ENCODE results near the gene ELL2. TPM values are rescaled to one million over a fixed set of nuclear protein-coding genes. Genes with fewer than 3 reads are reported as not detected.

The ELL2 gene
- total RNA-seq, 1 experiment from 2014 or later: 24.4 TPM

- ChIA-PET CTCF (interaction anchor here (0.6 kb wide), 1 partner anchor 716 kb away, joined by 3 read pairs; no protein-coding TSS in a partner anchor), POLR2A (interaction anchor here (0.7 kb wide), 1 partner anchor 50 kb away, joined by 3 read pairs; no protein-coding TSS in a partner anchor)
- no peaks in the 10 kb centered on the region for H3K36me3 Mint-ChIP-seq
- no peak overlapping the region for H3K4me3 Mint-ChIP-seq
- no peaks in the 10 kb centered on the region for H3K27me3 Mint-ChIP-seq (ENCODE audit: low read depth)
- TF ChIP-seq, protein P1, sequence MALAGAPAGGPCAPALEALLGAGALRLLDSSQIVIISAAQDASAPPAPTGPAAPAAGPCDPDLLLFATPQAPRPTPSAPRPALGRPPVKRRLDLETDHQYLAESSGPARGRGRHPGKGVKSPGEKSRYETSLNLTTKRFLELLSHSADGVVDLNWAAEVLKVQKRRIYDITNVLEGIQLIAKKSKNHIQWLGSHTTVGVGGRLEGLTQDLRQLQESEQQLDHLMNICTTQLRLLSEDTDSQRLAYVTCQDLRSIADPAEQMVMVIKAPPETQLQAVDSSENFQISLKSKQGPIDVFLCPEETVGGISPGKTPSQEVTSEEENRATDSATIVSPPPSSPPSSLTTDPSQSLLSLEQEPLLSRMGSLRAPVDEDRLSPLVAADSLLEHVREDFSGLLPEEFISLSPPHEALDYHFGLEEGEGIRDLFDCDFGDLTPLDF (CRISPR knock-in tag; IDR thresholded peaks at IDR 0.05): no peak
- TF ChIP-seq USF2 (CRISPR knock-in tag; IDR thresholded peaks at IDR 0.05) (no peak), SMAD3 (CRISPR knock-in tag; IDR thresholded peaks at IDR 0.05; ENCODE audit: borderline replicate concordance) (no peak)
- TF ChIP-seq, protein P2, sequence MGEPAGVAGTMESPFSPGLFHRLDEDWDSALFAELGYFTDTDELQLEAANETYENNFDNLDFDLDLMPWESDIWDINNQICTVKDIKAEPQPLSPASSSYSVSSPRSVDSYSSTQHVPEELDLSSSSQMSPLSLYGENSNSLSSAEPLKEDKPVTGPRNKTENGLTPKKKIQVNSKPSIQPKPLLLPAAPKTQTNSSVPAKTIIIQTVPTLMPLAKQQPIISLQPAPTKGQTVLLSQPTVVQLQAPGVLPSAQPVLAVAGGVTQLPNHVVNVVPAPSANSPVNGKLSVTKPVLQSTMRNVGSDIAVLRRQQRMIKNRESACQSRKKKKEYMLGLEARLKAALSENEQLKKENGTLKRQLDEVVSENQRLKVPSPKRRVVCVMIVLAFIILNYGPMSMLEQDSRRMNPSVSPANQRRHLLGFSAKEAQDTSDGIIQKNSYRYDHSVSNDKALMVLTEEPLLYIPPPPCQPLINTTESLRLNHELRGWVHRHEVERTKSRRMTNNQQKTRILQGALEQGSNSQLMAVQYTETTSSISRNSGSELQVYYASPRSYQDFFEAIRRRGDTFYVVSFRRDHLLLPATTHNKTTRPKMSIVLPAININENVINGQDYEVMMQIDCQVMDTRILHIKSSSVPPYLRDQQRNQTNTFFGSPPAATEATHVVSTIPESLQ (CRISPR knock-in tag; IDR thresholded peaks at IDR 0.05): no peak
- no peak for ATAC-seq
- H3K4me1 Mint-ChIP-seq: peaks cover 19% of the 10 kb centered on the region
- DNase-seq (ENCODE audit: low spot score): no peak
- peaks cover 9% of the 10 kb centered on the region for H3K9me3 Mint-ChIP-seq
- no peak overlapping the region for H3K27ac Mint-ChIP-seq
These were observed 30.4 kb downstream of the ELL2 start for GRCh38 chr5:95931079-95931833.

- CTCF ChIA-PET: no interaction called here
- no peak for TF ChIP-seq JUN (CRISPR knock-in tag; IDR thresholded peaks at IDR 0.05)
- TF ChIP-seq TP53 (CRISPR knock-in tag; IDR thresholded peaks at IDR 0.05): no peak
- no peak for TF ChIP-seq CREB1 (CRISPR knock-in tag; IDR thresholded peaks at IDR 0.05)
- TF ChIP-seq ELF4 (CRISPR knock-in tag; IDR thresholded peaks at IDR 0.05; ENCODE audit: low read depth): no peak
- TF ChIP-seq HMGA2 (CRISPR knock-in tag; IDR thresholded peaks at IDR 0.05): no peak
- TF ChIP-seq, protein P3, sequence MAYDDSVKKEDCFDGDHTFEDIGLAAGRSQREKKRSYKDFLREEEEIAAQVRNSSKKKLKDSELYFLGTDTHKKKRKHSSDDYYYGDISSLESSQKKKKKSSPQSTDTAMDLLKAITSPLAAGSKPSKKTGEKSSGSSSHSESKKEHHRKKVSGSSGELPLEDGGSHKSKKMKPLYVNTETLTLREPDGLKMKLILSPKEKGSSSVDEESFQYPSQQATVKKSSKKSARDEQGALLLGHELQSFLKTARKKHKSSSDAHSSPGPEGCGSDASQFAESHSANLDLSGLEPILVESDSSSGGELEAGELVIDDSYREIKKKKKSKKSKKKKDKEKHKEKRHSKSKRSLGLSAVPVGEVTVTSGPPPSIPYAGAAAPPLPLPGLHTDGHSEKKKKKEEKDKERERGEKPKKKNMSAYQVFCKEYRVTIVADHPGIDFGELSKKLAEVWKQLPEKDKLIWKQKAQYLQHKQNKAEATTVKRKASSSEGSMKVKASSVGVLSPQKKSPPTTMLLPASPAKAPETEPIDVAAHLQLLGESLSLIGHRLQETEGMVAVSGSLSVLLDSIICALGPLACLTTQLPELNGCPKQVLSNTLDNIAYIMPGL (CRISPR knock-in tag; IDR thresholded peaks at IDR 0.05): no peak
- no peak for TF ChIP-seq ARID4B (CRISPR knock-in tag; IDR thresholded peaks at IDR 0.05; ENCODE audit: borderline replicate concordance)
- no peak for TF ChIP-seq ZBTB21 (CRISPR knock-in tag; IDR thresholded peaks at IDR 0.05; ENCODE audit: borderline replicate concordance)
- TF ChIP-seq, protein P4, sequence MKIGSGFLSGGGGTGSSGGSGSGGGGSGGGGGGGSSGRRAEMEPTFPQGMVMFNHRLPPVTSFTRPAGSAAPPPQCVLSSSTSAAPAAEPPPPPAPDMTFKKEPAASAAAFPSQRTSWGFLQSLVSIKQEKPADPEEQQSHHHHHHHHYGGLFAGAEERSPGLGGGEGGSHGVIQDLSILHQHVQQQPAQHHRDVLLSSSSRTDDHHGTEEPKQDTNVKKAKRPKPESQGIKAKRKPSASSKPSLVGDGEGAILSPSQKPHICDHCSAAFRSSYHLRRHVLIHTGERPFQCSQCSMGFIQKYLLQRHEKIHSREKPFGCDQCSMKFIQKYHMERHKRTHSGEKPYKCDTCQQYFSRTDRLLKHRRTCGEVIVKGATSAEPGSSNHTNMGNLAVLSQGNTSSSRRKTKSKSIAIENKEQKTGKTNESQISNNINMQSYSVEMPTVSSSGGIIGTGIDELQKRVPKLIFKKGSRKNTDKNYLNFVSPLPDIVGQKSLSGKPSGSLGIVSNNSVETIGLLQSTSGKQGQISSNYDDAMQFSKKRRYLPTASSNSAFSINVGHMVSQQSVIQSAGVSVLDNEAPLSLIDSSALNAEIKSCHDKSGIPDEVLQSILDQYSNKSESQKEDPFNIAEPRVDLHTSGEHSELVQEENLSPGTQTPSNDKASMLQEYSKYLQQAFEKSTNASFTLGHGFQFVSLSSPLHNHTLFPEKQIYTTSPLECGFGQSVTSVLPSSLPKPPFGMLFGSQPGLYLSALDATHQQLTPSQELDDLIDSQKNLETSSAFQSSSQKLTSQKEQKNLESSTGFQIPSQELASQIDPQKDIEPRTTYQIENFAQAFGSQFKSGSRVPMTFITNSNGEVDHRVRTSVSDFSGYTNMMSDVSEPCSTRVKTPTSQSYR (CRISPR knock-in tag; IDR thresholded peaks at IDR 0.05): no peak
- TF ChIP-seq GTF2I (CRISPR knock-in tag; conservative IDR thresholded peaks at IDR 0.05): no peak
- TF ChIP-seq, protein P5, sequence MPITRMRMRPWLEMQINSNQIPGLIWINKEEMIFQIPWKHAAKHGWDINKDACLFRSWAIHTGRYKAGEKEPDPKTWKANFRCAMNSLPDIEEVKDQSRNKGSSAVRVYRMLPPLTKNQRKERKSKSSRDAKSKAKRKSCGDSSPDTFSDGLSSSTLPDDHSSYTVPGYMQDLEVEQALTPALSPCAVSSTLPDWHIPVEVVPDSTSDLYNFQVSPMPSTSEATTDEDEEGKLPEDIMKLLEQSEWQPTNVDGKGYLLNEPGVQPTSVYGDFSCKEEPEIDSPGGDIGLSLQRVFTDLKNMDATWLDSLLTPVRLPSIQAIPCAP (CRISPR knock-in tag; IDR thresholded peaks at IDR 0.05): no peak
- TF ChIP-seq ERG (CRISPR knock-in tag; IDR thresholded peaks at IDR 0.05): no peak
- H3K4me3 Mint-ChIP-seq: no peak overlapping the region
- peaks cover 3% of the 10 kb centered on the region for H3K9me3 Mint-ChIP-seq
- ATAC-seq (no peak), DNase-seq (ENCODE audit: low spot score) (no peak)
- H3K36me3 Mint-ChIP-seq: no peaks in the 10 kb centered on the region
- H3K27ac Mint-ChIP-seq: peak overlapping the region; percentile 33; the same call in 1 of the 2 replicates
- peaks cover 15% of the 10 kb centered on the region for H3K4me1 Mint-ChIP-seq
- POLR2A ChIA-PET: no interaction called here
- no peaks in the 10 kb centered on the region for H3K27me3 Mint-ChIP-seq (ENCODE audit: low read depth)
These were observed 31.3 kb downstream of the ELL2 start for GRCh38 chr5:95930141-95930930.
